Tibial artery (tissue), 4 donors: Measurements from ENCODE around the gene EXOC7.

Source experiments
- DNase-seq, 2 donors: peaks; one replicate each; pipeline ENCODE4 v3.0.0-alpha.2; 2019
- H3K27ac ChIP-seq, 2 donors: fragments of 200-600 bp; sonication (generic) in 1 of 2; 1 replicate in 1 of 2; 2 replicates in 1 of 2; pipeline ENCODE4 v1.5.1; 2018 to 2019; ENCODE audit warnings: mild to moderate bottlenecking in 1 of 2
- H3K27me3 ChIP-seq, 2 donors: fragments of 200-600 bp; sonication (generic) in 1 of 2; one replicate each; pipeline versions ENCODE4 v1.5.1 to v1.6.0; 2016 to 2019
- H3K36me3 ChIP-seq, 3 donors: fragments of 200-600 bp; sonication (generic) in 2 of 3; one replicate each; pipeline ENCODE4 v1.5.1; 2016 to 2019; ENCODE audit warnings: mild to moderate bottlenecking in 2 of 3
- H3K4me1 ChIP-seq, 4 donors: fragments of 200-600 bp; sonication (generic) in 2 of 4; 1 replicate in 3 of 4; 2 replicates in 1 of 4; pipeline ENCODE4 v1.5.1; 2016 to 2019
- H3K4me3 ChIP-seq, 2 donors: fragments of 200-600 bp; sonication (generic) in 1 of 2; 1 replicate in 1 of 2; 2 replicates in 1 of 2; pipeline ENCODE4 v1.5.1; 2018 to 2019; ENCODE audit warnings: mild to moderate bottlenecking in 2 of 2
- H3K9me3 ChIP-seq, 3 donors: fragments of 200-600 bp; sonication (generic) in 1 of 3; one replicate each; pipeline ENCODE4 v1.5.1; 2016 to 2019
- CTCF ChIP-seq, 2 experiments: fragments of 200-600 bp in 1 of 2; fragments of 450-650 bp in 1 of 2; IDR thresholded peaks; one replicate each; pipeline ENCODE4 v1.5.1; 2017 to 2019; ENCODE audit warnings: antibody characterized with exemption in 2 of 2, mild to moderate bottlenecking in 1 of 2, moderate library complexity in 1 of 2
- intact Hi-C: fragments of 100-400 bp; cut with DNase I; formaldehyde crosslinking; loops from one replicate; pipeline ENCODE4 v1.15.0; 2023; ENCODE audit warnings: low total_unique reads

Gene EXOC7

GRCh38 chr17:76115138-76115754 lies 11.7 kb upstream of the EXOC7 start:
- DNase-seq = no peak
- no peaks in the 10 kb centered on the region for H3K36me3 ChIP-seq
- intact Hi-C loops = no loop called here
- H3K4me3 ChIP-seq = no peak overlapping the region
- H3K9me3 ChIP-seq = no peaks in the 10 kb centered on the region
- H3K4me1 ChIP-seq = no peaks in the 10 kb centered on the region
- TF ChIP-seq CTCF (IDR thresholded peaks at IDR 0.05) = no peak
- H3K27me3 ChIP-seq = peaks cover 0 to 16% of the 10 kb centered on the region in 2 donors
- no peak overlapping the region for H3K27ac ChIP-seq

DNA sequence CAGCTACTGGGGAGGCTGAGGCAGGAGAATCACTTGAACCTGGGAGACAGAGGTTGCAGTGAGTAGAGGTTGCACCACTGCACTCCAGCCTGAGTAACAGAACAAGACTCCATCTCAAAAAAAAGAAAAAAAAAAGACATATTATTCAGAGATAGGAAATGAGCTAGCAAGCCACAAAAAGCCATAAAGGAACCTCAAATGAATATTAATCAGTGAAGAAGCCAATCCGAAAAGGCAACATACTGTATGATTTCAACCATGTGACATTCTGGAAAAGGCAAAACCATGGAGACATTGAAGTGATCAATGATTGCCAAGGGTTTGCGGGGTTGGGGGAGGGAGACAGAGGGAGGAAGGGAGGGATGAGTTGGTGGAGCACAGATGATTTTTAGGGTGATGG lies 8.4 kb upstream of the EXOC7 start:
- intact Hi-C loops = no loop called here

DNA sequence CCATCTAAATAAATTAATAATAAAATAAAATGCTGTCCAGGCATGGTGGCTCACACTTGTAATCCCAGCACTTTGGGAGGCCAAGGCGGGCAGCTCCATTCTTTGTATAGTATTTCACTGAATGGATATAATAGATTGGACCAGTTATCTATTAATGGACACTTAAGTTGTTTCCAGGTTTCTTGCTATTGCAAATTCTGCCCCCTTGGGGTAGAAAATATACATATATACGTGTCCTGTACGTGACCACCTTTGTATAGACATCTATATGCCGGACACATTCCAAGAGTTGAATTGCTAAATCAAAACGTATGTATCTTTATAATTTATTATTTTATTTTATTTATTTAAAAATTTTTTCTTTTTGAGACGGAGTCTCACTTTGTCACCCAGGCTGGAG lies 3.9 kb upstream of the EXOC7 start:
- no peaks in the 10 kb centered on the region for H3K36me3 ChIP-seq
- intact Hi-C loops = no loop called here
- H3K4me3 ChIP-seq = no peak overlapping the region
- H3K27me3 ChIP-seq = peaks cover 0 to 6% of the 10 kb centered on the region in 2 donors
- no peaks in the 10 kb centered on the region for H3K9me3 ChIP-seq
- DNase-seq = no peak
- no peak for TF ChIP-seq CTCF (IDR thresholded peaks at IDR 0.05)
- H3K4me1 ChIP-seq = peaks cover 0 to 14% (median 11%) of the 10 kb centered on the region in 4 donors
- H3K27ac ChIP-seq = no peak overlapping the region

More for the DNA sequence above, 8.4 kb upstream of the EXOC7 start:
- Histone ChIP-seq H3K27ac (no peak overlapping the region), H3K4me1 (no peaks in the 10 kb centered on the region), H3K36me3 (no peaks in the 10 kb centered on the region), H3K27me3 (peaks cover 0 to 6% of the 10 kb centered on the region in 2 donors), H3K4me3 (no peak overlapping the region), H3K9me3 (no peaks in the 10 kb centered on the region)
- no peak for DNase-seq
- no peak for TF ChIP-seq CTCF (IDR thresholded peaks at IDR 0.05)

GRCh38 chr17:76106703-76107102 lies 3.1 kb upstream of the EXOC7 start:
- no peak overlapping the region for H3K4me3 ChIP-seq
- H3K27me3 ChIP-seq = peaks cover 0 to 6% of the 10 kb centered on the region in 2 donors
- no peak overlapping the region for H3K27ac ChIP-seq
- H3K36me3 ChIP-seq = peaks cover 1 to 5% (median 1%) of the 10 kb centered on the region in 3 donors
- intact Hi-C loops = no loop called here
- no peak for TF ChIP-seq CTCF (IDR thresholded peaks at IDR 0.05)
- H3K9me3 ChIP-seq = no peaks in the 10 kb centered on the region
- no peak for DNase-seq
- peaks cover 0 to 22% (median 18%) of the 10 kb centered on the region in 4 donors for H3K4me1 ChIP-seq

DNA sequence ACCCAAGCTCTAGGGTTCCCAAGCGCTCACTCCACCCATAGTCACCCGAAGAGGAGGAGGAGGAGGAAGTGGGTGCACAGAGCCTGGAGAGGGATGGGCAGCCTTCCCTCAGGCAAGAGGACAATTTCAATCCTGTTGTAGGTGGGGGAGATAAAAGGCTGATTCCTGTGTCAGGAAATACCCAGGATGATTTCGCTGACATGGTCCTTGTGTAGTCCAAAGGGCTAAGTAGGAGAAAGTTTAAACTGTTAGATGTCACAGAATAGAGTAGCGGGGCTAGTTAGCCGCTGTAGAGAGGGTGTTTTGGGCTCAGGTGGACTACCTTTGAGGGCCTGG lies 1.3 kb upstream of the EXOC7 start:
- H3K27me3 ChIP-seq = no peaks in the 10 kb centered on the region
- H3K36me3 ChIP-seq = peaks cover 14 to 23% (median 18%) of the 10 kb centered on the region in 3 donors
- H3K27ac ChIP-seq = no peak overlapping the region
- H3K9me3 ChIP-seq = no peaks in the 10 kb centered on the region
- peaks cover 0 to 23% (median 19%) of the 10 kb centered on the region in 4 donors for H3K4me1 ChIP-seq
- intact Hi-C loops = no loop called here
- no peak overlapping the region for H3K4me3 ChIP-seq
- no peak for DNase-seq
- no peak for TF ChIP-seq CTCF (IDR thresholded peaks at IDR 0.05)
